ENCODE data around the gene PFKFB3. TPM values are rescaled to one million over a fixed set of nuclear protein-coding genes. Genes with fewer than 3 reads are reported as not detected.

PFKFB3 gene
- total RNA-seq, 1 donor from 2014 or later = 28.8 TPM

GRCh38 chr10:6276356-6276755 is 73.6 kb downstream of the PFKFB3 start:
- H3K27ac Mint-ChIP-seq = no peak overlapping the region
- peaks cover 4% of the 10 kb centered on the region for H3K36me3 Mint-ChIP-seq
- Histone ChIP-seq H3K27me3 (no peaks in the 10 kb centered on the region), H2AFZ (replicated peaks) (no peak overlapping the region), H3K9me3 (ENCODE audit: low read depth) (no peaks in the 10 kb centered on the region), H3K9ac (no peak overlapping the region), H3K4me1 (no peaks in the 10 kb centered on the region), H4K20me1 (ENCODE audit: low read depth) (no peaks in the 10 kb centered on the region), H3F3A (ENCODE audit: low read depth) (no peaks in the 10 kb centered on the region), H3K79me2 (ENCODE audit: low read depth) (no peaks in the 10 kb centered on the region), H3K4me3 (no peak overlapping the region), H3K4me2 (no peak overlapping the region), H3K27ac (no peak overlapping the region), H3K36me3 (no peaks in the 10 kb centered on the region)
- peaks cover 6% of the 10 kb centered on the region for H3K9me3 Mint-ChIP-seq
- no peak overlapping the region for H3K4me3 Mint-ChIP-seq
- TF ChIP-seq, protein P1, sequence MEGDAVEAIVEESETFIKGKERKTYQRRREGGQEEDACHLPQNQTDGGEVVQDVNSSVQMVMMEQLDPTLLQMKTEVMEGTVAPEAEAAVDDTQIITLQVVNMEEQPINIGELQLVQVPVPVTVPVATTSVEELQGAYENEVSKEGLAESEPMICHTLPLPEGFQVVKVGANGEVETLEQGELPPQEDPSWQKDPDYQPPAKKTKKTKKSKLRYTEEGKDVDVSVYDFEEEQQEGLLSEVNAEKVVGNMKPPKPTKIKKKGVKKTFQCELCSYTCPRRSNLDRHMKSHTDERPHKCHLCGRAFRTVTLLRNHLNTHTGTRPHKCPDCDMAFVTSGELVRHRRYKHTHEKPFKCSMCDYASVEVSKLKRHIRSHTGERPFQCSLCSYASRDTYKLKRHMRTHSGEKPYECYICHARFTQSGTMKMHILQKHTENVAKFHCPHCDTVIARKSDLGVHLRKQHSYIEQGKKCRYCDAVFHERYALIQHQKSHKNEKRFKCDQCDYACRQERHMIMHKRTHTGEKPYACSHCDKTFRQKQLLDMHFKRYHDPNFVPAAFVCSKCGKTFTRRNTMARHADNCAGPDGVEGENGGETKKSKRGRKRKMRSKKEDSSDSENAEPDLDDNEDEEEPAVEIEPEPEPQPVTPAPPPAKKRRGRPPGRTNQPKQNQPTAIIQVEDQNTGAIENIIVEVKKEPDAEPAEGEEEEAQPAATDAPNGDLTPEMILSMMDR (IDR thresholded peaks at IDR 0.05) = no peak
- TF ChIP-seq EZH2phosphoT487 (IDR thresholded peaks at IDR 0.05) (no peak), EZH2 (IDR thresholded peaks at IDR 0.05) (no peak)
- no peak for DNase-seq (ENCODE audit: low spot score)
- peaks cover 48% of the 10 kb centered on the region for H3K4me1 Mint-ChIP-seq
- H3K27me3 Mint-ChIP-seq (ENCODE audit: insufficient read depth, low read depth) = peaks cover 2% of the 10 kb centered on the region

DNA sequence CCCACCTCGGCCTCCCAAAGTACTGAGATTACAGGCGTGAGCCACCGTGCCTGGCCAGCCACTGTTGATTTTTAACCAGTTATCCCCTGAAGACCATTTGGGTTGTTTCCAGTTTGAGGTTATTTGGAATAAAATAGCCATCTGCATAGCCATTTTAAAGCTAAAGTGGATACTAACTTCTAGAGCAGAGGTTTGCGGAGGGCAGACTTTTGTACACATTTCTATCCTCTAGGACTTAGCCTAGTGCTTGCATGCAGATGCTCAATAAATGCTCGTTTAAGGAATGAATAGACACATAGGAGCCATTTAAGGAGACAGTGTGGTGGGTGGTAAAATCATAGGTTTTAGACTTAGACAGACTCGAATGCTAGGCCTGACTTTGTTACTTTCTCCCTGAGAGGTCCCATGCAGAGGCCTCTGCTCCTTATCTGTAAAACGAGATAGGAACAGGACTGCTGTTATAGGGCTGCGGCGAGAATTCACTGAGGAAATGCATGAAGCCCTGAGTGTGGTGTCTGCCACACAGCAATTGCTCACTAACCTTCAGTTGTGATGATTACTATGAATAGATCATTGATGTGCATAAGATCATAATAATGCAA is 75.9 kb downstream of the PFKFB3 start:
- DNase-seq (ENCODE audit: low spot score) = no peak
- Histone ChIP-seq H2AFZ (replicated peaks) (no peak overlapping the region), H3K79me2 (ENCODE audit: low read depth) (no peaks in the 10 kb centered on the region), H3K9me3 (ENCODE audit: low read depth) (no peaks in the 10 kb centered on the region), H3K4me3 (no peak overlapping the region), H3K27me3 (no peaks in the 10 kb centered on the region), H3K4me2 (no peak overlapping the region), H3K27ac (no peak overlapping the region), H4K20me1 (ENCODE audit: low read depth) (no peaks in the 10 kb centered on the region), H3K4me1 (no peaks in the 10 kb centered on the region), H3F3A (ENCODE audit: low read depth) (no peaks in the 10 kb centered on the region), H3K36me3 (no peaks in the 10 kb centered on the region), H3K9ac (no peak overlapping the region)
- peaks cover 6% of the 10 kb centered on the region for H3K9me3 Mint-ChIP-seq
- peaks cover 51% of the 10 kb centered on the region for H3K4me1 Mint-ChIP-seq
- peaks cover 4% of the 10 kb centered on the region for H3K36me3 Mint-ChIP-seq
- peaks cover 2% of the 10 kb centered on the region for H3K27me3 Mint-ChIP-seq (ENCODE audit: insufficient read depth, low read depth)
- no peak overlapping the region for H3K4me3 Mint-ChIP-seq
- no peak overlapping the region for H3K27ac Mint-ChIP-seq
- TF ChIP-seq, protein P1 (IDR thresholded peaks at IDR 0.05) = no peak
- TF ChIP-seq EZH2phosphoT487 (IDR thresholded peaks at IDR 0.05) (no peak), EZH2 (IDR thresholded peaks at IDR 0.05) (no peak)

- peaks cover 6% of the 10 kb centered on the region for H3K9me3 Mint-ChIP-seq
- peak; percentile 10 for DNase-seq (ENCODE audit: low spot score)
- Histone ChIP-seq H3K9me3 (ENCODE audit: low read depth) (no peaks in the 10 kb centered on the region), H2AFZ (replicated peaks) (no peak overlapping the region), H3K36me3 (no peaks in the 10 kb centered on the region), H3K4me1 (no peaks in the 10 kb centered on the region), H3K4me3 (no peak overlapping the region), H3K4me2 (no peak overlapping the region), H3K9ac (no peak overlapping the region), H3K27me3 (no peaks in the 10 kb centered on the region), H3K27ac (no peak overlapping the region), H3F3A (ENCODE audit: low read depth) (no peaks in the 10 kb centered on the region), H4K20me1 (ENCODE audit: low read depth) (no peaks in the 10 kb centered on the region), H3K79me2 (ENCODE audit: low read depth) (no peaks in the 10 kb centered on the region)
- peaks cover 8% of the 10 kb centered on the region for H3K36me3 Mint-ChIP-seq
- TF ChIP-seq, protein P1 (IDR thresholded peaks at IDR 0.05) = no peak
- no peak for TF ChIP-seq EZH2 (IDR thresholded peaks at IDR 0.05)
- no peak for TF ChIP-seq EZH2phosphoT487 (IDR thresholded peaks at IDR 0.05)
- H3K4me1 Mint-ChIP-seq = peaks cover 47% of the 10 kb centered on the region
- H3K27me3 Mint-ChIP-seq (ENCODE audit: insufficient read depth, low read depth) = peaks cover 2% of the 10 kb centered on the region
- H3K4me3 Mint-ChIP-seq = peak overlapping the region; percentile 69
- H3K27ac Mint-ChIP-seq = peak overlapping the region; percentile 92
Observed at GRCh38 chr10:6279540-6280267, 77.0 kb downstream of the PFKFB3 start.

Data from neural progenitor cell (in vitro differentiated cells).